RWPE1 (cell line): Measurements from ENCODE around the gene CLCN2.

Source experiments
- CTCF ChIA-PET: fragments of 350-600 bp; sonication (Branson Sonifier 250); formaldehyde crosslinking; extraction: SDS; loops from one replicate; lab custom pipeline; 2021; lab: Yijun Ruan, JAX
- POLR2A ChIA-PET: fragments of 400-600 bp; formaldehyde crosslinking; extraction: SDS; loops from one replicate; lab custom pipeline; 2020; ENCODE audit warnings: antibody characterized with exemption; ENCODE audit not compliant: low non-redundant PET; lab: Yijun Ruan, JAX
- DNase-seq: peaks from one replicate; pipeline ENCODE4 v3.0.0; 2012; ENCODE audit warnings: low spot score
- H3K27ac ChIP-seq: fragments of 450-650 bp; 2 replicates; pipeline ENCODE4 v1.5.1; 2017
- TF ChIP-seq, protein P1 (sequence below): fragments of 450-650 bp; conservative IDR thresholded peaks from 2 replicates; pipeline ENCODE4 v1.5.1; 2017; ENCODE audit warnings: low read depth, mild to moderate bottlenecking

CLCN2 gene

DNA sequence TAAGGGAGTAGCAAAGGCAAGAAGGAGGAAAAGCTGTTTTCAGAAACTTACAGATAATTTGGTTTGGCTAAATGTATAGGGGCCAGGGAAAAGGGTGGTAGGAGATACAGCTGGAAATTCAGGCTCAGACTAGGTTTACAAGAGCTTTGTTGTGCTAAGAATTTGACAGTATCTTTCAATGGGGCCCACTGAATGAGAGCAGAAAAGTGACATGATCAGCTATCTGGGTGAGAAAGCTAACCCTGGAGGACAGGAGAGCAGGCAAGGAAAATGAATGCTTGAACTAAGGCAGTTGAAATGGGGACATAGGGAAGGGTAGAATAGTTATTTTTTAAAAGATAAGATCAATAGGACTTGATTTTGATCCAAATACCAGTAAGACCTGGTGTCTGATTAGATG, 49.8 kb downstream of the CLCN2 start:
- ChIA-PET CTCF (no interaction called here), POLR2A (interaction anchor here (0.6 kb wide), 1 partner anchor 9 kb away, joined by 3 read pairs; no protein-coding TSS in a partner anchor)
- H3K27ac ChIP-seq, result no peak overlapping the region
- DNase-seq, result no peak
- TF ChIP-seq, protein P1, sequence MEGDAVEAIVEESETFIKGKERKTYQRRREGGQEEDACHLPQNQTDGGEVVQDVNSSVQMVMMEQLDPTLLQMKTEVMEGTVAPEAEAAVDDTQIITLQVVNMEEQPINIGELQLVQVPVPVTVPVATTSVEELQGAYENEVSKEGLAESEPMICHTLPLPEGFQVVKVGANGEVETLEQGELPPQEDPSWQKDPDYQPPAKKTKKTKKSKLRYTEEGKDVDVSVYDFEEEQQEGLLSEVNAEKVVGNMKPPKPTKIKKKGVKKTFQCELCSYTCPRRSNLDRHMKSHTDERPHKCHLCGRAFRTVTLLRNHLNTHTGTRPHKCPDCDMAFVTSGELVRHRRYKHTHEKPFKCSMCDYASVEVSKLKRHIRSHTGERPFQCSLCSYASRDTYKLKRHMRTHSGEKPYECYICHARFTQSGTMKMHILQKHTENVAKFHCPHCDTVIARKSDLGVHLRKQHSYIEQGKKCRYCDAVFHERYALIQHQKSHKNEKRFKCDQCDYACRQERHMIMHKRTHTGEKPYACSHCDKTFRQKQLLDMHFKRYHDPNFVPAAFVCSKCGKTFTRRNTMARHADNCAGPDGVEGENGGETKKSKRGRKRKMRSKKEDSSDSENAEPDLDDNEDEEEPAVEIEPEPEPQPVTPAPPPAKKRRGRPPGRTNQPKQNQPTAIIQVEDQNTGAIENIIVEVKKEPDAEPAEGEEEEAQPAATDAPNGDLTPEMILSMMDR, result no peak

DNA sequence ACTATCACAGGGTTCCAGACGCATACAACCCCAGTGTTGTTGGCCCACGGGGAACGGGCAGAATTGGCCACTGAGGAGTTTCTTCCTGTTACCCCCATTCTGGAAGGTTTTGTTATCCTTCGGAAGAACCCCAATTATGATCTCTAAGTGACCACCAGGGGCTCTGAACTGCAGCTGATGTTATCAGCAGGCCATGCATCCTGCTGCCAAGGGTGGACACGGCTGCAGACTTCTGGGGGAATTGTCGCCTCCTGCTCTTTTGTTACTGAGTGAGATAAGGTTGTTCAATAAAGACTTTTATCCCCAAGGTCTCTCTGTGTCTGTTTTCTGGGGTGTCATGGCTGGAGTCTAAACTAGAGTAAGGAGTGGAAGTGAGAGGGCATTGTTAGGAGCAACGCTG, 52.7 kb downstream of the CLCN2 start:
- ChIA-PET CTCF (no interaction called here), POLR2A (no interaction called here)
- H3K27ac ChIP-seq, result peak overlapping the region; percentile 29
- TF ChIP-seq, protein P1, result no peak
- no peak for DNase-seq

DNA sequence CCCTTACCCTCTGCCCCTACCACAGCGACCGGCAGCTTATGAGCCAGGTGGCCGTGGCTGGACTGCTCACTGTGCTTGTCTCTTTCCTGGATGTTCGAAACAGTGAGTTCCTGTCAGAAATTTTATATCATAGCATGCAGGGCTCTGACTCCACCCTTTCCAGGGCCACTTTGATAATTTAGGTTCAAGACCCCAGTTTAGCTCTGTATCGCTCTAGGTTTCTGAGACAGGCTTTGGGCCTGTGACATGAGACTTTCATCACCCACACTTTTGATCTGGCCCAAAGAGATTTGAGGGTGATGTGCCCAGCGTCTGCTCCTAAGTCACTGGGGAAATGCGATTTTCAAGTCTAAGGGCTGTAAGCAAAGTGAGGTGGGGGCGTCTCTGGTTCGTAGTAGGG, 53.5 kb downstream of the CLCN2 start:
- CTCF ChIA-PET, result interaction anchor here (0.6 kb wide), 1 partner anchor 153 kb away, joined by 3 read pairs; the partner anchor contains the start of gene DVL3

DNA sequence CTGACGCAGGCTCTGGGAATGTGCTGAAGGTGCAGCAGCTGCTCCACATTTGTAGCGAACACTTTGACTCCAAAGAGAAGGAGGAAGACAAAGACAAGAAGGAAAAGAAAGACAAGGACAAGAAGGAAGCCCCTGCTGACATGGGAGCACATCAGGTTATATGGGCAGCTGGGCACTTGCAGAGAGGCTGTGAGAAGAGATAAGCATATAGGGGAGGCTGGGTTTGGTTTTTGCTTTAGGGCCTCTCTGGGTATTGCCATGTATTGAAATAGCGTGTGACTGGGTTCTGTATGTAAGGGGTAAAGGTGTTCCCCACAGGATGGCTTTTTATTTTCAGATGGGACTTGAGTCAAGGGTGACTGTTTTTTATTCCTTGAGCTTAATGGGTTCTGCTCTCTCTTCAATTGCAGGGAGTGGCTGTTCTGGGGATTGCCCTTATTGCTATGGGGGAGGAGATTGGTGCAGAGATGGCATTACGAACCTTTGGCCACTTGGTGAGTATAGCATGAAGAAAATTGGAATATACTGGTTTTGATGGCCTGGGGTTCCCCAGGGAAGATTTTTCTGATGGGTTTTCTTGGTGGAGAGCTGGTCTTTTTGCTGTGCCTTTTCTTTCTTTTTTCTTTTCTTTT, 54.9 kb downstream of the CLCN2 start:
- no peak overlapping the region for H3K27ac ChIP-seq
- TF ChIP-seq, protein P1, result no peak
- no peak for DNase-seq
- CTCF ChIA-PET, result interaction anchor here (0.6 to 1.1 kb wide), 3 partner anchors 52 to 61 kb away, joined by 3 to 6 read pairs (median 3); no protein-coding TSS in a partner anchor
- POLR2A ChIA-PET, result no interaction called here

More for the DNA sequence above, 53.5 kb downstream of the CLCN2 start:
- no peak for DNase-seq
- POLR2A ChIA-PET, result no interaction called here
- H3K27ac ChIP-seq, result peak overlapping the region; percentile 29
- TF ChIP-seq, protein P1, result no peak

DNA sequence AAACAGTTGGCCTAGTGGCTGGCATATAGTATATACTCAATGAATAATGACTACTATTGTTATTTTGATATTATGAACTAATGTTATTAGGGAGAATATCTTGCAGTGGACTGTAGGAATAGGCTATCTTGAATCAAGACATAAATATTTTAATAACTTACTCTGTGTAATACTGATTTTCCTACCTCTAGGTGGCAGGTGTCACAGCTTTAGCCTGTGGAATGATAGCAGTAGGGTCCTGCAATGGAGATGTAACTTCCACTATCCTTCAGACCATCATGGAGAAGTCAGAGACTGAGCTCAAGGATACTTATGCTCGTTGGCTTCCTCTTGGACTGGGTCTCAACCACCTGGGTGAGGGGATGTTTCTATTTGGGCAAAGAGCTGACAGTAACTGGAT, 55.8 kb downstream of the CLCN2 start:
- no peak overlapping the region for H3K27ac ChIP-seq
- TF ChIP-seq, protein P1, result no peak
- ChIA-PET POLR2A (interaction anchor here (0.6 kb wide), 1 partner anchor 38 kb away, joined by 6 read pairs; no protein-coding TSS in a partner anchor), CTCF (interaction anchor here (0.5 to 1.1 kb wide), 4 partner anchors 51 to 418 kb away, joined by 3 to 6 read pairs (median 4); no protein-coding TSS in a partner anchor)
- no peak for DNase-seq

DNA sequence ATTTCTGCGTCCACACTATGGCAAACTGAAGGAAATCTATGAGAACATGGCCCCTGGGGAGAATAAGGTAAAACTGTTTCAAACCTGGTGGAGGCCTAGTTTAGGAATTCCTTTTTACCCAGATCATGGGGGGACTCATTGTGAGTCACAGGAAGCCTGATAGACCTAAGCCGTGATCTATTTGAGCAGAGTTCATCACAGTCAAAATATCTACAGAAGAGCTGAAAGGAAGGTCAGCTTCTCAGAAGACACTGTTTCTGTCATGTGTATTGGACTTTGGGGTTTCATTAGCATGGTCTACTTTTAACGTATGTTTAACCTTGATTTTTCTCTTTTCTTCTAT, 61.1 kb downstream of the CLCN2 start:
- peak; percentile 64 for DNase-seq
- ChIA-PET POLR2A (no interaction called here), CTCF (no interaction called here)
- TF ChIP-seq, protein P1, result no peak
- H3K27ac ChIP-seq, result no peak overlapping the region
